AG04450 (cell line): ENCODE data around the gene KLHL17. TPM values are rescaled to one million over a fixed set of nuclear protein-coding genes. Genes with fewer than 3 reads are reported as not detected.

ENCODE experiments used
- CTCF ChIA-PET: fragments of 300-600, 350-600 bp; formaldehyde crosslinking; extraction: SDS; loops from one replicate; lab custom pipeline; 2022; ENCODE audit warnings: antibody characterized with exemption, inconsistent platforms; lab: Charles Lee
- POLR2A ChIA-PET: fragments of 350-600 bp; formaldehyde crosslinking; extraction: SDS; loops from one replicate; lab custom pipeline; 2021; ENCODE audit warnings: antibody characterized with exemption, inconsistent platforms; lab: Yijun Ruan, JAX
- DNase-seq: peaks from one replicate; pipeline ENCODE4 v3.0.0-alpha.2; 2011; ENCODE audit warnings: low read depth, low spot score
- H3K27ac ChIP-seq: one replicate; pipeline ENCODE4 v1.5.1; 2012; ENCODE audit warnings: low read depth, low read length, control low read depth
- H3K27me3 ChIP-seq: one replicate; pipeline ENCODE4 v1.6.0; 2012; ENCODE audit warnings: low read length; ENCODE audit not compliant: control insufficient read depth, insufficient read depth
- H3K4me3 ChIP-seq: 2 replicates; pipeline ENCODE4 v1.5.1; 2011; ENCODE audit warnings: mild to moderate bottlenecking, low read depth, low read length, control low read depth
- H3K9me3 ChIP-seq: 2 replicates; pipeline ENCODE4 v1.5.1; 2012; ENCODE audit warnings: low read length; ENCODE audit not compliant: control insufficient read depth, insufficient read depth
- CTCF ChIP-seq: IDR thresholded peaks from 2 replicates; pipeline ENCODE4 v1.5.1; 2011; ENCODE audit warnings: low read depth, low read length, control low read depth, inconsistent platforms
- polyA plus RNA-seq: library from polyadenylated mRNA; depleted of rRNA; stranded (reverse); fragments of >200 nt; gene quantifications from 2 replicates; pipeline ENCODE4 v1.2.3, GENCODE V29; 2011

The KLHL17 gene
- polyA plus RNA-seq, 1 experiment, result 5.5 TPM

GRCh38 chr1:964691-965525 is 4.5 kb downstream of the KLHL17 start:
- CTCF ChIA-PET, result no interaction called here
- no peak for TF ChIP-seq CTCF
- H3K9me3 ChIP-seq, result peaks cover under 1% of the 10 kb centered on the region; the same call in 1 of the 2 replicates
- no peak for DNase-seq
- no peak overlapping the region for H3K4me3 ChIP-seq
- POLR2A ChIA-PET, result no interaction called here
- no peak overlapping the region for H3K27ac ChIP-seq
- no peaks in the 10 kb centered on the region for H3K27me3 ChIP-seq

GRCh38 chr1:965526-966134 is 5.2 kb downstream of the KLHL17 start:
- no peak overlapping the region for H3K27ac ChIP-seq

GRCh38 chr1:966135-966703 is 5.8 kb downstream of the KLHL17 start, which contains the start of gene PLEKHN1:
TSS of gene PLEKHN1 (plus strand) at chr1:966482. CDS start at chr1:966532, 50 bp downstream.
- Histone ChIP-seq H3K27me3 (peaks cover 13% of the 10 kb centered on the region), H3K4me3 (peak within 1 kb of the TSS; percentile 74), H3K9me3 (peaks cover 6% of the 10 kb centered on the region; the same call in 1 of the 2 replicates), H3K27ac (no peak within 1 kb of the TSS)
- ChIA-PET POLR2A (interaction anchor here (0.6 to 1.4 kb wide), 7 partner anchors 10 to 64 kb away, joined by 3 to 12 read pairs (median 5); no protein-coding TSS in a partner anchor), CTCF (interaction anchor here (1.3 to 1.5 kb wide), 2 partner anchors 36 to 62 kb away, joined by 3 to 11 read pairs; no protein-coding TSS in a partner anchor)
- no peak for DNase-seq
- TF ChIP-seq CTCF, result no peak

More at GRCh38 chr1:965526-966134, 5.2 kb downstream of the KLHL17 start:
- POLR2A ChIA-PET, result no interaction called here
- Histone ChIP-seq H3K9me3 (peaks cover 6% of the 10 kb centered on the region; the same call in 1 of the 2 replicates), H3K27me3 (peaks cover 7% of the 10 kb centered on the region), H3K4me3 (no peak overlapping the region)
- CTCF ChIA-PET, result no interaction called here
- no peak for TF ChIP-seq CTCF
- DNase-seq, result no peak

GRCh38 chr1:966704-967300 is 6.4 kb downstream of the KLHL17 start:
- Histone ChIP-seq H3K9me3 (peaks cover 6% of the 10 kb centered on the region; the same call in 1 of the 2 replicates), H3K27ac (no peak overlapping the region), H3K4me3 (peak overlapping the region; percentile 74), H3K27me3 (peaks cover 19% of the 10 kb centered on the region)
- ChIA-PET CTCF (interaction anchor here (1.3 to 1.5 kb wide), 2 partner anchors 35 to 62 kb away, joined by 3 to 11 read pairs; no protein-coding TSS in a partner anchor), POLR2A (interaction anchor here (0.6 to 1.4 kb wide), 7 partner anchors 9 to 64 kb away, joined by 3 to 12 read pairs (median 5); no protein-coding TSS in a partner anchor)
- no peak for TF ChIP-seq CTCF
- no peak for DNase-seq
